CD4-positive, alpha-beta T cell treated with Interferon gamma for 1 hour (primary cell): ENCODE data around the gene RILP.

Experiments used
- DNase-seq: peaks from one replicate; pipeline ENCODE4 v3.0.0-alpha.2; 2020

RILP gene

GRCh38 chr17:1597861-1598342 is 51.8 kb downstream of the RILP start:
- DNase-seq = no peak
